A549 (cell line): Measurements from ENCODE around the gene ASPN. TPM values are rescaled to one million over a fixed set of nuclear protein-coding genes. Genes with fewer than 3 reads are reported as not detected.

Experiments used
- ATAC-seq, 2 experiments: fragments of 200-7000 bp in 1 of 2; fragments of >200 bp in 1 of 2; cut with Nextera tagmentation in 1 of 2; cut with Tn5 transposase in 1 of 2; 3 replicates each; pipeline versions ENCODE4 v1.8.0 to v1.9.1; 2018 to 2020; ENCODE audit warnings: mild to moderate bottlenecking in 1 of 2, moderate library complexity in 1 of 2
- CTCF ChIA-PET: fragments of 300-600 bp; sonication (Branson Sonifier 250); formaldehyde crosslinking; extraction: SDS; loops from one replicate; lab custom pipeline; 2021; ENCODE audit warnings: antibody characterized with exemption, inconsistent platforms; lab: Yijun Ruan, JAX
- POLR2A ChIA-PET: fragments of 350-600 bp; formaldehyde crosslinking; extraction: SDS; loops from one replicate; lab custom pipeline; 2021; ENCODE audit warnings: antibody characterized with exemption, inconsistent platforms; lab: Yijun Ruan, JAX
- DNase-seq, 2 experiments: peaks; one replicate each; pipeline versions ENCODE4 v3.0.0 to v3.0.0-alpha.2; 2011 to 2016; ENCODE audit warnings: low read depth in 1 of 2, low spot score in 1 of 2
- FAIRE-seq: peaks from 2 replicates; lab custom pipeline; 2011; peaks lifted over from hg19 to GRCh38; lab: Jason Lieb, UNC
- H3K27ac ChIP-seq, 2 experiments: fragments of >200 bp; sonication (Bioruptor Twin); formaldehyde crosslinking; 3 replicates each; pipeline ENCODE4 v1.5.1; 2016 to 2017
- H3K4me1 ChIP-seq: fragments of >200 bp; sonication (Bioruptor Twin); formaldehyde crosslinking; 3 replicates; pipeline ENCODE4 v1.6.1; 2016
- H3K4me2 ChIP-seq: fragments of >200 bp; sonication (Bioruptor Twin); formaldehyde crosslinking; 3 replicates; pipeline ENCODE4 v1.6.1; 2016
- H3K4me3 ChIP-seq: fragments of >200 bp; sonication (Bioruptor Twin); formaldehyde crosslinking; 3 replicates; pipeline ENCODE4 v1.5.1; 2016
- H3K9me3 ChIP-seq: fragments of >200 bp; sonication (Bioruptor Twin); formaldehyde crosslinking; 3 replicates; pipeline ENCODE4 v1.6.1; 2016
- CBX2 ChIP-seq: fragments of 200-600 bp; sonication (generic); IDR thresholded peaks from 2 replicates; pipeline ENCODE4 v1.6.1; 2016; ENCODE audit warnings: low read depth, mild to moderate bottlenecking, borderline replicate concordance
- CEBPB ChIP-seq, 2 experiments: fragments of >200 bp in 1 of 2; sonication (Bioruptor Twin) in 1 of 2; formaldehyde crosslinking in 1 of 2; IDR thresholded peaks; 2 replicates each; pipeline ENCODE4 v1.6.1; 2012 to 2016
- EHMT2 ChIP-seq: fragments of 200-600 bp; sonication (generic); IDR thresholded peaks from 2 replicates; pipeline ENCODE4 v1.6.1; 2016; ENCODE audit warnings: antibody characterized with exemption, low read depth, mild to moderate bottlenecking, moderate library complexity
- ELK1 ChIP-seq: fragments of 150-350 bp; IDR thresholded peaks from 2 replicates; pipeline ENCODE4 v1.6.1; 2014; ENCODE audit warnings: low read depth, mild to moderate bottlenecking, low read length
- FOSL2 ChIP-seq, 2 experiments: fragments of 450-650 bp in 1 of 2; fragments of >200 bp in 1 of 2; sonication (Bioruptor Twin) in 1 of 2; formaldehyde crosslinking; IDR thresholded peaks; 2 replicates each; pipeline versions ENCODE4 v1.5.0 to v1.6.1; 2016 to 2020; ENCODE audit warnings: mild to moderate bottlenecking in 1 of 2, moderate library complexity in 1 of 2
- HDAC2 ChIP-seq: fragments of 200-600 bp; sonication (generic); IDR thresholded peaks from 2 replicates; pipeline ENCODE4 v1.6.1; 2016
- HOXB5 ChIP-seq: fragments of 250-450 bp; sonication (Bioruptor Pico); IDR thresholded peaks from 2 replicates; pipeline ENCODE4 v1.5.0; 2020; ENCODE audit warnings: mild to moderate bottlenecking, moderate library complexity
- JUNB ChIP-seq: fragments of >200 bp; sonication (Bioruptor Twin); formaldehyde crosslinking; IDR thresholded peaks from 2 replicates; pipeline ENCODE4 v1.6.1; 2016
- KDM1A ChIP-seq: fragments of 200-600 bp; sonication (generic); IDR thresholded peaks from 2 replicates; pipeline ENCODE4 v1.6.1; 2016; ENCODE audit warnings: low read depth, mild to moderate bottlenecking
- MAFK ChIP-seq: fragments of 450-650 bp; IDR thresholded peaks from 2 replicates; pipeline ENCODE4 v1.6.1; 2014; ENCODE audit not compliant: partially characterized antibody
- NFE2L2 ChIP-seq: fragments of 150-350 bp; conservative IDR thresholded peaks from 2 replicates; pipeline ENCODE4 v1.6.1; 2014; ENCODE audit warnings: low read length
- NPAS2 ChIP-seq: fragments of 250-450 bp; sonication (Bioruptor Pico); IDR thresholded peaks from 2 replicates; pipeline ENCODE4 v1.8.0; 2022; ENCODE audit warnings: mild to moderate bottlenecking, moderate library complexity, borderline replicate concordance
- NR3C1 ChIP-seq: fragments of >200 bp; sonication (Bioruptor Twin); formaldehyde crosslinking; IDR thresholded peaks from 3 replicates; pipeline ENCODE4 v1.6.1; 2017
- RFX5 ChIP-seq: fragments of 450-650 bp; IDR thresholded peaks from 2 replicates; pipeline ENCODE4 v1.7.1; 2014; ENCODE audit warnings: antibody characterized with exemption, mild to moderate bottlenecking, moderate library complexity
- RNF2 ChIP-seq: fragments of 200-600 bp; sonication (generic); IDR thresholded peaks from 2 replicates; pipeline ENCODE4 v1.6.1; 2016; ENCODE audit warnings: low read depth, mild to moderate bottlenecking, antibody characterized with exemption, moderate library complexity, borderline replicate concordance
- SMC3 ChIP-seq: fragments of >200 bp; sonication (Bioruptor Twin); formaldehyde crosslinking; IDR thresholded peaks from 3 replicates; pipeline ENCODE4 v1.6.1; 2018; ENCODE audit warnings: inconsistent platforms
- SREBF2 ChIP-seq: fragments of 450-650 bp; IDR thresholded peaks from 2 replicates; pipeline ENCODE4 v1.6.1; 2014; ENCODE audit warnings: mild to moderate bottlenecking, moderate library complexity
- WGBS: methylation state at CpG from one replicate; pipeline ENCODE4 v1.1.6; 2017; ENCODE audit errors: missing lambda C conversion rate; 5-methylcytosine and 5-hydroxymethylcytosine counted together
- polyA plus RNA-seq, 4 experiments: library from polyadenylated mRNA; depleted of rRNA in 3 of 4; stranded (reverse); fragments of >200 nt; fragmentation: RNase III in 1 of 4; extraction: RNeasy Plus Mini Kit Qiagen cat#74134 plus additional on column Dnase treatment in 1 of 4; gene quantifications; 2 replicates in 3 of 4; 3 replicates in 1 of 4; pipeline ENCODE4 v1.2.3, GENCODE V29; 2011 to 2017
- TF ChIP-seq, protein P1 (sequence below): fragments of 200-600 bp; sonication (generic); IDR thresholded peaks from 2 replicates; pipeline ENCODE4 v1.6.1; 2016; ENCODE audit warnings: antibody characterized with exemption, mild to moderate bottlenecking, moderate library complexity
- TF ChIP-seq, protein P2 (sequence below): IDR thresholded peaks from 2 replicates; pipeline ENCODE4 v1.6.1; 2012

The ASPN gene
- polyA plus RNA-seq, 2 of the 4 experiments (the other 2 are of a cell fraction) = not detected

DNA sequence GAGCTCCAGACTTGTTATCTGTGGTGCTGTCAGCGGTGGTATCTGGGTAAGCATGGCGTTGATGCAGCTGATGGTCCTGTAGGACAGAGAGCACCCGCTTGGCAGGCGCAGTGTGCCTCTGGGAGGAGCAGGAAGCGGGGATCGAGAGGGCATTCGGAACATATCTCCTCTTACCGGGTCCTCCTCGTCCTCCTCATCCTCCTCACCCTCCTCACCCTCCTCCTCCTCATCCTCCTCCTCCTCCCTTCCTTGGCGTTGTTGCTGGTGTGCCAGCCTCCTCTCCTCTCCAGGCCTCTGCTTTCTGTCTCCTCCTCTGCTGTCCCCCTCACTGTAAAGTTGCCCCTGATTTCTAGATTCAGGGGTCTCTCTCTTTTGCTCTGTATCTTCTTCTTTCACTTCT is 32.3 kb upstream of the ASPN start:
- TF ChIP-seq HOXB5 (no peak), RFX5 (no peak), SMC3 (no peak), NPAS2 (CRISPR knock-in tag) (no peak), CEBPB (IDR thresholded peaks at IDR 0.05) (no peak), ELK1 (no peak), SREBF2 (no peak), EHMT2 (no peak), HDAC2 (no peak), JUNB (no peak), FOSL2 (IDR thresholded peaks at IDR 0.05) (no peak), FOSL2 (CRISPR knock-in tag; IDR thresholded peaks at IDR 0.05) (no peak), NFE2L2 (no peak), RNF2 (no peak)
- TF ChIP-seq, protein P1, sequence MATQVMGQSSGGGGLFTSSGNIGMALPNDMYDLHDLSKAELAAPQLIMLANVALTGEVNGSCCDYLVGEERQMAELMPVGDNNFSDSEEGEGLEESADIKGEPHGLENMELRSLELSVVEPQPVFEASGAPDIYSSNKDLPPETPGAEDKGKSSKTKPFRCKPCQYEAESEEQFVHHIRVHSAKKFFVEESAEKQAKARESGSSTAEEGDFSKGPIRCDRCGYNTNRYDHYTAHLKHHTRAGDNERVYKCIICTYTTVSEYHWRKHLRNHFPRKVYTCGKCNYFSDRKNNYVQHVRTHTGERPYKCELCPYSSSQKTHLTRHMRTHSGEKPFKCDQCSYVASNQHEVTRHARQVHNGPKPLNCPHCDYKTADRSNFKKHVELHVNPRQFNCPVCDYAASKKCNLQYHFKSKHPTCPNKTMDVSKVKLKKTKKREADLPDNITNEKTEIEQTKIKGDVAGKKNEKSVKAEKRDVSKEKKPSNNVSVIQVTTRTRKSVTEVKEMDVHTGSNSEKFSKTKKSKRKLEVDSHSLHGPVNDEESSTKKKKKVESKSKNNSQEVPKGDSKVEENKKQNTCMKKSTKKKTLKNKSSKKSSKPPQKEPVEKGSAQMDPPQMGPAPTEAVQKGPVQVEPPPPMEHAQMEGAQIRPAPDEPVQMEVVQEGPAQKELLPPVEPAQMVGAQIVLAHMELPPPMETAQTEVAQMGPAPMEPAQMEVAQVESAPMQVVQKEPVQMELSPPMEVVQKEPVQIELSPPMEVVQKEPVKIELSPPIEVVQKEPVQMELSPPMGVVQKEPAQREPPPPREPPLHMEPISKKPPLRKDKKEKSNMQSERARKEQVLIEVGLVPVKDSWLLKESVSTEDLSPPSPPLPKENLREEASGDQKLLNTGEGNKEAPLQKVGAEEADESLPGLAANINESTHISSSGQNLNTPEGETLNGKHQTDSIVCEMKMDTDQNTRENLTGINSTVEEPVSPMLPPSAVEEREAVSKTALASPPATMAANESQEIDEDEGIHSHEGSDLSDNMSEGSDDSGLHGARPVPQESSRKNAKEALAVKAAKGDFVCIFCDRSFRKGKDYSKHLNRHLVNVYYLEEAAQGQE = no peak
- TF ChIP-seq, protein P2, sequence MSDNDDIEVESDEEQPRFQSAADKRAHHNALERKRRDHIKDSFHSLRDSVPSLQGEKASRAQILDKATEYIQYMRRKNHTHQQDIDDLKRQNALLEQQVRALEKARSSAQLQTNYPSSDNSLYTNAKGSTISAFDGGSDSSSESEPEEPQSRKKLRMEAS = no peak
- POLR2A ChIA-PET = no interaction called here

DNA sequence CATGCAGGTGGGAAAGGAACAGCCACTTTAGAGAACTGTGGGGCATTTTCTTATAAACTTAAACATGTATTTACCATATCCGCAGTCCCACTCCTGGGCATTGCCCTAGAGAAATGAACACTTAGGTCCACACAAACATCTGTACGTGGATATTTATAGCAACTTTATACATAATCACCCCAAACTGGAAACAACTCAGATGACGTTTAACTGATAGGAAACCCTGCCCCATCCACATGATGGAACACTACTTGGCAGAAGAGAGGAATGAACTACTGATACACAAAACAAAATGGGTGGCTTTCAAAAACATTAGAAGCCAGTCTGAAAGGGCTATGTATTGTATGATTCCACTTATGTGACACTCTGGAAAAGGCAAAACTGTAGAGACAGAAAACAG is 31.0 kb upstream of the ASPN start:
- FAIRE-seq (no peak), DNase-seq (no peak), ATAC-seq (no peak)
- TF ChIP-seq MAFK (no peak), KDM1A (no peak), HOXB5 (no peak)
- 84% methylated on average over 3 of the region's 3 CpGs for WGBS
- ChIA-PET POLR2A (no interaction called here), CTCF (no interaction called here)
- no peak overlapping the region for H3K27ac ChIP-seq
- no peak overlapping the region for H3K4me3 ChIP-seq
- H3K4me1 ChIP-seq = no peaks in the 10 kb centered on the region
- no peak overlapping the region for H3K4me2 ChIP-seq
- no peaks in the 10 kb centered on the region for H3K9me3 ChIP-seq

More for the DNA sequence above, 32.3 kb upstream of the ASPN start:
- no peaks in the 10 kb centered on the region for H3K9me3 ChIP-seq
- no peak for ATAC-seq
- no peak for FAIRE-seq
- H3K4me3 ChIP-seq = no peak overlapping the region
- CTCF ChIA-PET = no interaction called here
- H3K4me1 ChIP-seq = no peaks in the 10 kb centered on the region
- H3K27ac ChIP-seq = no peak overlapping the region
- DNase-seq = no peak
- WGBS = 93% methylated on average over 10 of the region's 10 CpGs
- H3K4me2 ChIP-seq = no peak overlapping the region

DNA sequence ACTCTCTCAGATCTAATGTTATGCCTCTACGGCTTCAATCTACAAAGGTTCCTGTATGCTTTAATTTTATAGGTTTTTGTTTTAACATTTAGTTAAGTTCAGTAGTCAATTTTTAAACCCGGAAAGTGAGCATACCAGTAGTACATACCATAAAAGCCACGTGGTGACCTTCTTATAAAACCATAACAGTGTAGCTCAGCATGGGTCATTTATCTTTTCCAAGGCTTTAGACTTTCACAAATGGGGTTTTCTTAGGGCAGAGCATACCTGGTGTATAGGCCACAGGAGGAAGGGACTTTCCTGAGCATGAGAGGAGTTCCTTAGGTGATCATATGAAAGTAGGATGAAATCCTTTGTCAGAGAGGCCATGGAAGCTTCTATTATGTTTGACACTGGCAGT is 30.3 kb upstream of the ASPN start:
- ChIA-PET CTCF (no interaction called here), POLR2A (no interaction called here)
- H3K27ac ChIP-seq = no peak overlapping the region
- FAIRE-seq (no peak), ATAC-seq (no peak), DNase-seq (no peak)
- H3K4me2 ChIP-seq = no peak overlapping the region
- TF ChIP-seq NR3C1 (no peak), JUNB (no peak), CBX2 (no peak), CEBPB (IDR thresholded peaks at IDR 0.05) (no peak)
- 30% methylated on average over 3 of the region's 3 CpGs for whole genome bisulfite sequencing
- H3K4me1 ChIP-seq = no peaks in the 10 kb centered on the region
- H3K9me3 ChIP-seq = no peaks in the 10 kb centered on the region
- no peak overlapping the region for H3K4me3 ChIP-seq
